Activated naive CD8-positive, alpha-beta T cell treated with anti-CD3 and anti-CD28 coated beads, Interleukin-2, amount 50 U/mL, for 16 hours (primary cell): Measurements from ENCODE around the gene CISD3.

Source experiments
- DNase-seq: peaks from one replicate; pipeline ENCODE4 v3.0.0-alpha.2; 2020; ENCODE audit warnings: low read depth, low spot score

Gene CISD3

DNA sequence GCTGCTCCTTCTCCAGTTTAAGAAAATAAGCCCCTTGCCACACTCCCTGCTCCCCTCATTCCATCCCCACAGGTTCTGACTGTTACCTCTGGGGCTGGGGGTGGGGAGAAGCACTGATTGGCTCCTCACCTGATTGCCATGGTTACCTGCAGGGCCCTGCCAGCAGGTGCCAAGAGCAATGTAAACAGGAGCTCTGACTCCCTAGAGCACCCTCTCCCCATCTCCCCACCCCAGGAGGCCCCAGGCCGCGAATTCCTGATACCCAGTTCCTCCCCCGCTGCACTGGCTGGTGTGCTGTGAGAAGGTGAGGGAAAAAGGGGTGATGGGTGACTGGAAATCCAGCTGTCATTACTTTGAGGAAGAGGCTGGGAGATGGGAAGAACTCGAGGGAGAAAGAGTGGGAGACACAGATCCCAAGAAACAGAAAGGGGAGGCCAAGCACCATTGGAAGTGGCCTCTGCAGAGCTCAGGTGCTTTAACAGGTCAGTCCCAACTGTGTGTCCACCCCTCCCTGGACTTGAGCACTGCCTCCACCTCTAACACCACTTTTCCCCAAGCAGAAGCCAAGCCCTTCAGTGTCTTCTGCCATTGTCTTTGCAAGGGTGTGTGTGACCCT, 13.5 kb downstream of the CISD3 start:
- DNase-seq, result no peak

GRCh38 chr17:38745545-38745944, 15.4 kb downstream of the CISD3 start:
- no peak for DNase-seq

DNA sequence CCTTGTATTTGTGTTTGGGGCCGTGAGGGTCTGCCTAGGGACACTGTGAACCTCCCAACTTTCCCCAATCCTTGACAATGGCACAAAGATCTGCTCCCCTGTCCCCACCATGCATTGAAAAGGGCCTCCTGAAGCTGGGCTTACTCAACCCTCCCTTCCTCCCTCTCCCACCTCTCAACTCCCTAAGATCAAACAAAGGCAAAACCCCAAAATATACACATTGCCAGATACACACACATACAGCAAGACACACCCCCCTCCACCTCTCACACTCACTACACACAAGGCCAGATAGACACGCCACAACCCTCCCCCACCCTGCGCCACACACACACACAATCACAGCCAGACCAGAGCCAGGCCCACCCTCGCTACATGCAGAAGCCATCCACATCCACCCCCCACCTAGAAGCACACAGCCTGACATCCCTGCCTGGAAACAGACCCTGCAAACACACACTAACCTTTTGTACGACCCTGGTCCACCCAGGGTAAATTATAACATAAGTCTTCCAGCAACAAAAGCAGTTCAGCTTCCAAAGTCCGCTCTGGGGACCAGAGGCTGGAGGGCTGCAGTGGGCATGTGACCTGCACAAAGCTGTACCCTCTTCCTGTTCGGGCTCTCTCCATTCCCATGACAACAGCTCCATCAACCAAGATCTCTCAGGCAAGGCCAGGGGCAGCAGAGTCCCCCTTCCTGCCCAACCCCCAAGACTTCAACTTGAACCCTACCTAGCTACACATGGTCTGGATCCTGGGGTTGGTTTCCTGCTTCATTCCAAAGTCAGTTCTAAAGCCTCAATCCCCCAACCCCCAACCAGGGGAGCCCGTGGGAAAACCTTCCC, 16.1 kb downstream of the CISD3 start:
- DNase-seq, result no peak

- DNase-seq, result no peak
These were observed 16.8 kb downstream of the CISD3 start for GRCh38 chr17:38746849-38747462.

GRCh38 chr17:38747463-38748148, 17.5 kb downstream of the CISD3 start:
- no peak for DNase-seq

GRCh38 chr17:38748149-38748891, 18.2 kb downstream of the CISD3 start, which contains the start of gene PCGF2:
TSS of gene PCGF2 (minus strand) at chr17:38748336. CDS start at chr17:38740402, 7,934 bp downstream.
- DNase-seq, result no peak

DNA sequence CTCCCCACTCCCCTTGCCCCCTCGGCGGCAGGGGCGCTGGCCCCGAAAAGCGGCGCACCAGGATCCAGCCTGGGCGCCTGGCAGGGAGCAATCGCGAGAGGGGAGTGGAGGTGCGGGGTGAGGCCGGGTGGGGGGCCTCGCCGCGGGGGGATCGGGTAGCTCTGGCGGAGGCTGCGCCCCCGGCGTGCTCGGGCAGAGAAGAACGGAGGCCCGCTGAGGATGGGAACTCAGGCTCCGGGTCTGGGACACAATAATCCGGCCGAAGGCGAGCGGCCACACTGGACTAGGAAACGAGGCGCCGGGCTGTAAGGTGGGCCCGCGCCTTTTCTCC, 18.7 kb downstream of the CISD3 start:
- no peak for DNase-seq

DNA sequence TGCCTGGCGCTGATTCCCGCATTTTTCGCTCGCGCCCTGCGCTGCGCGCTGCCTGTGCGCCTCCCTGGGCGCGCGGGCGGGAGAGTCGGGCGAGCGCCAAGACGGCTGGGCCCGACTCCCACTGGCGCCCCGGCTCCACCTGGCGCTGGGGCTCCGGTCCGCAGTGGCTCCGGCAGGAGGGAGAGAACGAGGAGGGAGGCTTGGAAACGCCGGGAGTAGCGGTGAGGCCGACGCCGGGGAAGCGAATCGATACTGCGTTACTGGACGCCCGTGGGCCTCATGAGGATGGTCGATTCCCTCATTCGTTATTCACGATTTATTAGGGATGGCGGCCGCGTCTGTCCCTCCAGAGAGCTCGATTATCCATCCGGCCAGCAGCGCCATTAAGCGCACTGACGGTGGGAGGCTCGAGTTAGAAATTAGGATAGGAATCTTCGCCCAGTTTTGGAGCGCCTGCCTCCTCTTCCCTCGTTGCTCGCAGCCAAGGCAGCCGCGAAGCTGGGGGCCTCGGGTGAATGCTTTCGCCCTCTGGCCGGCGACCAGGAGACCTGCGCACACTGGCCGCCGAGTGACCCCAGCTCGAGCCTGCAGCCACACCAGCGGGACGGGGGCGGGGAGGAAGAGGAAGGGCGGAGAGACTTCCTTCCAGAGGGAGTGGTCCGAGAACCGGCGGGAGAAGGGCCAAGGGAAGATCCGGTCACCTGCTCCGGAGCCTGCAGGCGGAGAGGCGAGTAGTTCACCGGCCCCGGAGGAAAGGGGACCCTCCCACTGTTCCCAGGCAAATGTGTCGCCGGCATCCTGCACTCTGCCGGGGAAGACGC, 19.3 kb downstream of the CISD3 start:
- no peak for DNase-seq

- no peak for DNase-seq
These were observed 19.8 kb downstream of the CISD3 start for GRCh38 chr17:38750044-38750311.

DNA sequence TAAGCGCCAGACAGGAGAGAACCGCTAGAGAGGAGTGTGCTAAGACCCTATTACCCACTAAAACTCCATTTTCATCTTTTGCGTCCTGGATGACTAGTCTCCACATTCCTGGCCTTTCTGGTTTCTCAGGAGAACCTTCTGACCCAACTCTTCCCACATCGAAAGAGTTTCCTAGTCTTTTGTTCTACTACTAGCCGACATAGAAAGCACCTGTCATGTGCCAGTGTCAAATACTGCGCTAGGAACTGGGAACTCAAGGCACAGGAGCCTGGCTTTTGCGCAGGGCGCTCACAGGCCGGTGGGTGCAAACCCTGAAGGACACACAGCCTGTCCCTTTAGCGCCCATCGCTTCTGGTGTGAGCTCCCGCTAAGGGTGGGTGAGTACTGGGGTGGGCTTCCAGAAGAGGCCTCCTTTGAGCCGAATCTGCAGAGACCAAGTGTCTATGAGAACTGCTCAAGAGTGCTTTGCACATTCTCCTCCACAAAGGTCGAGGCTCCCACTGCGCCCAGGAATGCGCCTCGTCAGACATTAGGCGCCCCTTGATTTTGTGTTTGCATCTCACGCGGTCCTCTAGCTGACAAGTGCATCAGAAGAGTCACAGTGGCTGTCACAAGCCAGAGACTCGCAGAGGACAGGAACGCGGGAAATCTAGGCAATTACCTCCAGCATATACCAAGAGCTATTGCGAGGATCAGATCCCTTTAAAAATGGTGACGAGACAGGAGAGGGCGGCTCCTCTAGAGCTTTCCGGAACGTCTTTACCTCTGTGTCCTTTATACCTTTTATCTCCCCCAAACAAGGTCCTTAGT, 20.4 kb downstream of the CISD3 start:
- DNase-seq, result no peak

GRCh38 chr17:38751144-38751807, 21.1 kb downstream of the CISD3 start:
- DNase-seq, result no peak

DNA sequence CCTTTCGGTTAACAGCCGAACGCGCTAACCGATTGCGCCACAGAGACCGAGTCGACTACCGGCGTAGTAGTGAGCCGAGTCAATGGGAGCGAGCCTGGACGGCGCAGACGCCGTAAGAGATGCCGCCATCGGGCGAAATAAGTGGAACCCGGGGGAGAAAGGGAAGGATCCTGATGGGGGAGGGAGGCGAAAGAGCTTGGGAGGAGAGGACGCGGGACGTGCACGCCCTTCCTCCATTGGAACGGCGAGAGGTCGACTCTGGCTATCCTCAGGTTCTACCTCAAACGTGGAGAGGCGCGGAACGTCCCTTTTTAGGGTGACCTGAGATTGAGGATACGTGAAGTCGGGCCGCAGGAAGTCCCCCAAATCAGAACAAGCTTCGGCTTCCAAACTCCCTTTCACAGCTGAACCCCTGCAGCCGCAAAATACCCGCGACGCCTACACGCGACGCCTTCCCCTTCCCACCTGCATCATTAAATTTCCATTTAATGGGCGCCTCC, 21.7 kb downstream of the CISD3 start:
- DNase-seq, result peak; percentile 68

DNA sequence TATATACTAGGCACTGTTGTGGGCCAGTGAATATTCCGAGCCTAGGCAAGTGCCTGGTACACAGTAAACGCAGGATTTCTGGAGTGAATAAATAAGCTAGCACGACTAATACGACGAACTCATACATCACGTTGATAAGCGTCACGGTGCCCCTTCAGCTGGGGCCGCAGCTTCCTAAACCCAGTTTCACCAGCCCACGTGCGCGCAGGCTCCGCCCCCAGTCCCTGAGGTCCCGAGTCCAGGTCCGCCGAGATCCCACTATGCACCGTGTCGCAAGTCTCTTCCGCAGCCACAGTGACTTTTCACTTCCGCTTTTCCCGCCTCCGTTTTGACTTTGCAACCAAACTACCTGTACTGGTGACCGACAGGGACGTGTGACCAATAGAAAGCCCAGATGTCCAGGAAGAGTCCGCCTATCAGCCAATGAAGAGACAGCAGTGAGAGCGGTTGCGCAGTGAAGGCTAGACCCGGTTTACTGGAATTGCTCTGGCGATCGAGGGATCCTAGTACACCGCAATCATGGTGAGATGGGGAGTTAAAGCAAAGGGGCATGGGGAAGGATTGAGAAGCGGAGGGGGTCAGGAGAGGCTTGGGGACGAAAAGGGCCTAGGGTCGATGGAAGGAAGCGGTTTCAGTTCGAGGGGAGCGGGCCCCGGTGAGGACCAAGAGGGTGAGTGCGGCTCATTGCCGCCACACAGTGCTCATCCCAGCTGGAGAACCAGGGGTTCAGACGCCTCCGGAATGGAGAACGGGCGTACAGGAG, 22.3 kb downstream of the CISD3 start, which contains the start of gene PSMB3:
PSMB3 (plus strand) TSS at position 434 of the 763 bp plus-strand sequence; CDS start at position 520, 86 bp downstream.
- DNase-seq, result peak; percentile 94

GRCh38 chr17:38753071-38753506, 22.9 kb downstream of the CISD3 start:
- DNase-seq, result no peak

DNA sequence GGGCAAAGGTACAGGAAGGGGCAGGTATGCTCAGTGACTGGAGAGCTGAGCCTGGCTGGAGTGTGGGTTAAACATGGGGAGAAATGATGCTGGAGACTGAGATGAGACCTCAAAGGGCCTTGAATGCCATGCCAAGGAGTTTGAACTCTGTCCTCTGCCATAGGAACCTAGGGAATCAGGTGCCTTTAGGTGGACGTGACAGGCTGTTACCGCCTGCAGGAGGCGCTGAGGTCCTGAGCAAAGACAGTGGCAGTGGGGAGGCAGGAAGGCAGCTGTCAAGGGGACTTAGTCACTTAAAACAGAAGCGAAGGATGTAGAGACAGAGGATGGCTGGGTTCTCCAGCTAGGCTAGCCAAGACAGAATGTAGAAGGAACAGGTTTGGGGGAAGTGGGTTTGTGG, 31.5 kb downstream of the CISD3 start:
- DNase-seq, result no peak

DNA sequence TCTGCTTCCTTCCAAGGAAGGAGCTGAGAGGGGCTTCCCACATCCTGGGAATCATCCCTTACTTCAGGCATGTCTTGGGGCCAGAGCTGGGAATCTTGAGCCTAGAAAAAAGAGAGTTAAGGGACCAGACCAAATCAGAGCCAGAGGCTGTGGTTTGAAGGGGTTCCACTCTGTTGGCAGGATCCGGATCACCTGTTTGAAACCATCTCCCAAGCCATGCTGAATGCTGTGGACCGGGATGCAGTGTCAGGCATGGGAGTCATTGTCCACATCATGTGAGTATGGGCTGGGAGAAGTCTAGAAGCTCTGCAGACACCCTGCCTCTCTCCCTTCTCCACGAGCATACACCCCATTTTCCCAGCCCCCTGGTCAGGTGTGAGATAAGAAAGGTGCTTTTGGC, 32.1 kb downstream of the CISD3 start:
- no peak for DNase-seq

DNA sequence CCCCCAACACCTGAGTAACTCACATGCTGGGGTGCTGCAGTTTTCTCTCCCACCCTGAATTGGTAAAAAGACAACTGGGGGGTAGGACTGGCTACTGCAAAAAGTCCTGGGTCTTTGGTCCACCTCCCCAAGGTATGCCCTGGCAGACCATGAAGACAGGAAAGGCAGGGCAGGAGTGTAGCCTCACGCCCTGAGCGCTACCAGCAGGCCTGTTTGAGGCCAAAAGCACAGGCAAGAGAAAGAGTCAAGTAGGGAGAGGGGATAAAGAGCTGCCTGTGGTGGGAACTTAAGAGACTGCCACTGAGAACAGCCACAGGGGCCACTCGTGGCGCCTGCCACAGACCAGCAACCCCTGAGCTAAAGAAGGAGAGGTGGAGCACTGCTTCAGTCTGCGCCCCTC, 36.2 kb downstream of the CISD3 start:
- DNase-seq, result no peak

- no peak for DNase-seq
These were observed 38.3 kb downstream of the CISD3 start for GRCh38 chr17:38768417-38768816.
